Neural cell (in vitro differentiated cells): Measurements from ENCODE around the gene PTCH1. TPM values are rescaled to one million over a fixed set of nuclear protein-coding genes. Genes with fewer than 3 reads are reported as not detected.

Experiments
- H2AFZ ChIP-seq: fragments of 200-600, 300-800 bp; sonication (generic), shearing (Covaris generic); 2 replicates; pipeline ENCODE4 v1.6.0; 2014; ENCODE audit warnings: low read depth, mild to moderate bottlenecking, antibody characterized with exemption, low read length, moderate library complexity
- H3F3A ChIP-seq: fragments of 200-600 bp; shearing (Covaris generic); 2 replicates; pipeline ENCODE4 v1.6.1; 2016; ENCODE audit warnings: mild to moderate bottlenecking, moderate library complexity, mixed read lengths, antibody characterized with exemption, low read length; ENCODE audit not compliant: insufficient read depth, poor library complexity, severe bottlenecking
- H3K27ac ChIP-seq: fragments of 200-600, 300-800 bp; sonication (generic), shearing (Covaris generic); 2 replicates; pipeline ENCODE4 v1.5.1; 2014; ENCODE audit warnings: mild to moderate bottlenecking, low read length, moderate library complexity
- H3K27me3 ChIP-seq: fragments of 300-800, 200-600 bp; sonication (generic), shearing (Covaris generic); 2 replicates; pipeline ENCODE4 v1.6.0; 2014; ENCODE audit warnings: mild to moderate bottlenecking, low read depth, low read length, moderate library complexity; ENCODE audit not compliant: insufficient read depth
- H3K36me3 ChIP-seq: fragments of 300-800, 200-600 bp; sonication (generic), shearing (Covaris generic); 2 replicates; pipeline ENCODE4 v1.5.1; 2014; ENCODE audit warnings: mild to moderate bottlenecking, antibody characterized with exemption, low read length, moderate library complexity; ENCODE audit not compliant: insufficient read depth
- H3K4me2 ChIP-seq: fragments of 300-800, 200-600 bp; sonication (generic), shearing (Covaris generic); 2 replicates; pipeline ENCODE4 v1.6.0; 2014; ENCODE audit warnings: mild to moderate bottlenecking, low read length
- H3K4me3 ChIP-seq: fragments of 300-800, 200-600 bp; sonication (generic), shearing (Covaris generic); 2 replicates; pipeline ENCODE4 v1.5.1; 2014; ENCODE audit warnings: mild to moderate bottlenecking, low read length, moderate library complexity
- H3K79me2 ChIP-seq: fragments of 200-600 bp; shearing (Covaris generic); replicated peaks from 2 replicates; pipeline ENCODE4 v1.6.0; 2014; ENCODE audit warnings: mild to moderate bottlenecking, low read length, moderate library complexity; ENCODE audit not compliant: insufficient read depth
- H3K9ac ChIP-seq: fragments of 300-800, 200-600 bp; sonication (generic), shearing (Covaris generic); 2 replicates; pipeline ENCODE4 v1.6.1; 2016; ENCODE audit warnings: mild to moderate bottlenecking, low read length, mixed read lengths
- H3K9me2 ChIP-seq: fragments of 200-600 bp; shearing (Covaris generic); 2 replicates; pipeline ENCODE4 v1.6.1; 2016; ENCODE audit warnings: mild to moderate bottlenecking, low read length, mixed read lengths; ENCODE audit not compliant: insufficient read depth
- H3K9me3 ChIP-seq: fragments of 200-600, 300-800 bp; sonication (generic), shearing (Covaris generic); 2 replicates; pipeline ENCODE4 v1.6.1; 2016; ENCODE audit warnings: mild to moderate bottlenecking, mixed run types, low read length, moderate library complexity, mixed read lengths
- H4K20me1 ChIP-seq: fragments of 200-600 bp; shearing (Covaris generic); 2 replicates; pipeline ENCODE4 v1.6.1; 2016; ENCODE audit warnings: mild to moderate bottlenecking, mixed run types; ENCODE audit not compliant: insufficient read depth
- CTCF ChIP-seq: fragments of 450-650 bp; IDR thresholded peaks from 2 replicates; pipeline ENCODE4 v1.5.1; 2014; ENCODE audit warnings: antibody characterized with exemption, mild to moderate bottlenecking, moderate library complexity; ENCODE audit not compliant: poor library complexity, severe bottlenecking
- EP300 ChIP-seq: fragments of 450-650 bp; conservative IDR thresholded peaks from 2 replicates; pipeline ENCODE4 v1.6.1; 2014; ENCODE audit warnings: antibody characterized with exemption, mild to moderate bottlenecking, moderate library complexity; ENCODE audit not compliant: poor library complexity, severe bottlenecking
- EZH2 ChIP-seq: fragments of 200-600, 300-800 bp; shearing (Covaris generic), sonication (generic); IDR thresholded peaks from 2 replicates; pipeline ENCODE4 v1.6.1; 2014; ENCODE audit warnings: antibody characterized with exemption, low read length, borderline replicate concordance, mild to moderate bottlenecking; ENCODE audit not compliant: insufficient read depth, poor library complexity, severe bottlenecking
- MXI1 ChIP-seq: fragments of 450-650 bp; conservative IDR thresholded peaks from 2 replicates; pipeline ENCODE4 v1.6.1; 2014; ENCODE audit warnings: antibody characterized with exemption, mild to moderate bottlenecking; ENCODE audit not compliant: poor library complexity, severe bottlenecking
- POLR2AphosphoS5 ChIP-seq: IDR thresholded peaks from 2 replicates; pipeline ENCODE4 v1.6.1; 2012
- RAD21 ChIP-seq: fragments of 450-650 bp; conservative IDR thresholded peaks from 2 replicates; pipeline ENCODE4 v1.6.1; 2014; ENCODE audit warnings: antibody characterized with exemption, mild to moderate bottlenecking, moderate library complexity
- SMC3 ChIP-seq: fragments of 450-650 bp; conservative IDR thresholded peaks from 2 replicates; pipeline ENCODE4 v1.6.1; 2014; ENCODE audit warnings: antibody characterized with exemption, mild to moderate bottlenecking, moderate library complexity; ENCODE audit not compliant: poor library complexity
- TAF1 ChIP-seq: IDR thresholded peaks from 2 replicates; pipeline ENCODE4 v1.6.1; 2012; ENCODE audit warnings: low read depth
- polyA plus RNA-seq: library from polyadenylated mRNA; depleted of rRNA; stranded (reverse); fragments of >200 nt; gene quantifications from 2 replicates; pipeline ENCODE4 v1.2.3, GENCODE V29; 2014
- TF ChIP-seq, protein P1 (sequence below): IDR thresholded peaks from 2 replicates; pipeline ENCODE4 v1.6.1; 2012; ENCODE audit warnings: borderline replicate concordance

The PTCH1 gene
- polyA plus RNA-seq, 1 donor from 2014 or later, result 15.6 TPM

- H3K9ac ChIP-seq, result no peak overlapping the region
- no peak overlapping the region for H3K4me2 ChIP-seq
- H3K4me3 ChIP-seq, result no peak overlapping the region
- H3K36me3 ChIP-seq, result no peaks in the 10 kb centered on the region
- TF ChIP-seq MXI1 (no peak), RAD21 (no peak), POLR2AphosphoS5 (no peak), TAF1 (no peak), EZH2 (no peak), EP300 (no peak), SMC3 (no peak)
- TF ChIP-seq, protein P1, sequence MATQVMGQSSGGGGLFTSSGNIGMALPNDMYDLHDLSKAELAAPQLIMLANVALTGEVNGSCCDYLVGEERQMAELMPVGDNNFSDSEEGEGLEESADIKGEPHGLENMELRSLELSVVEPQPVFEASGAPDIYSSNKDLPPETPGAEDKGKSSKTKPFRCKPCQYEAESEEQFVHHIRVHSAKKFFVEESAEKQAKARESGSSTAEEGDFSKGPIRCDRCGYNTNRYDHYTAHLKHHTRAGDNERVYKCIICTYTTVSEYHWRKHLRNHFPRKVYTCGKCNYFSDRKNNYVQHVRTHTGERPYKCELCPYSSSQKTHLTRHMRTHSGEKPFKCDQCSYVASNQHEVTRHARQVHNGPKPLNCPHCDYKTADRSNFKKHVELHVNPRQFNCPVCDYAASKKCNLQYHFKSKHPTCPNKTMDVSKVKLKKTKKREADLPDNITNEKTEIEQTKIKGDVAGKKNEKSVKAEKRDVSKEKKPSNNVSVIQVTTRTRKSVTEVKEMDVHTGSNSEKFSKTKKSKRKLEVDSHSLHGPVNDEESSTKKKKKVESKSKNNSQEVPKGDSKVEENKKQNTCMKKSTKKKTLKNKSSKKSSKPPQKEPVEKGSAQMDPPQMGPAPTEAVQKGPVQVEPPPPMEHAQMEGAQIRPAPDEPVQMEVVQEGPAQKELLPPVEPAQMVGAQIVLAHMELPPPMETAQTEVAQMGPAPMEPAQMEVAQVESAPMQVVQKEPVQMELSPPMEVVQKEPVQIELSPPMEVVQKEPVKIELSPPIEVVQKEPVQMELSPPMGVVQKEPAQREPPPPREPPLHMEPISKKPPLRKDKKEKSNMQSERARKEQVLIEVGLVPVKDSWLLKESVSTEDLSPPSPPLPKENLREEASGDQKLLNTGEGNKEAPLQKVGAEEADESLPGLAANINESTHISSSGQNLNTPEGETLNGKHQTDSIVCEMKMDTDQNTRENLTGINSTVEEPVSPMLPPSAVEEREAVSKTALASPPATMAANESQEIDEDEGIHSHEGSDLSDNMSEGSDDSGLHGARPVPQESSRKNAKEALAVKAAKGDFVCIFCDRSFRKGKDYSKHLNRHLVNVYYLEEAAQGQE, result no peak
- peaks cover 23% of the 10 kb centered on the region for H3K27me3 ChIP-seq
- no peaks in the 10 kb centered on the region for H3F3A ChIP-seq
- no peaks in the 10 kb centered on the region for H3K9me2 ChIP-seq
- H4K20me1 ChIP-seq, result no peaks in the 10 kb centered on the region
- no peak overlapping the region for H2AFZ ChIP-seq
- H3K9me3 ChIP-seq, result no peaks in the 10 kb centered on the region
- H3K79me2 ChIP-seq, result no peaks in the 10 kb centered on the region
- H3K27ac ChIP-seq, result no peak overlapping the region
Observed at GRCh38 chr9:95552255-95552654, 35.5 kb upstream of the PTCH1 start.

GRCh38 chr9:95551406-95551805, 34.6 kb upstream of the PTCH1 start:
- Histone ChIP-seq H3K36me3 (no peaks in the 10 kb centered on the region), H3K9me2 (no peaks in the 10 kb centered on the region), H2AFZ (no peak overlapping the region), H3K27ac (no peak overlapping the region), H3K4me3 (no peak overlapping the region), H3F3A (no peaks in the 10 kb centered on the region), H3K9me3 (no peaks in the 10 kb centered on the region), H3K4me2 (no peak overlapping the region), H4K20me1 (no peaks in the 10 kb centered on the region), H3K9ac (no peak overlapping the region), H3K79me2 (no peaks in the 10 kb centered on the region), H3K27me3 (peaks cover 23% of the 10 kb centered on the region)
- TF ChIP-seq CTCF, result no peak
- TF ChIP-seq TAF1, result no peak
- no peak for TF ChIP-seq EP300
- TF ChIP-seq EZH2, result no peak
- TF ChIP-seq MXI1, result no peak
- TF ChIP-seq, protein P1, result no peak
- no peak for TF ChIP-seq SMC3
- no peak for TF ChIP-seq RAD21
- no peak for TF ChIP-seq POLR2AphosphoS5
